Measurements from ENCODE around the gene BRD3OS.
"Not testable (repeated sequence)": the region's sequence is repeated elsewhere in the genome, so short reads cannot be mapped to it uniquely, and the experiment has no call there.

BRD3OS gene

GRCh38 chr9:134024828-134025605 is at the start of gene BRD3OS:
Gene BRD3OS, plus strand, starts transcription at chr9:134025481. Its CDS starts 1,267 bp downstream, at chr9:134026748.
- DNase-seq, result peak; percentile 92

- DNase-seq, result no peak
Measured at GRCh38 chr9:133975511-133975910, 49.8 kb upstream of the BRD3OS start.

- no peak for DNase-seq
Measured at GRCh38 chr9:133976191-133976861, 49.0 kb upstream of the BRD3OS start.

GRCh38 chr9:133976887-133977286 is 48.4 kb upstream of the BRD3OS start:
- no peak for DNase-seq

- DNase-seq, result no peak
Measured at GRCh38 chr9:133977421-133978201, 47.7 kb upstream of the BRD3OS start.

- no peak for DNase-seq
Measured at GRCh38 chr9:133978226-133978898, 46.9 kb upstream of the BRD3OS start.

GRCh38 chr9:133978899-133979272 is 46.4 kb upstream of the BRD3OS start:
- DNase-seq, result no peak

- DNase-seq, result no peak
Measured at GRCh38 chr9:133979273-133979920, 45.9 kb upstream of the BRD3OS start.

GRCh38 chr9:133979921-133980863 is 45.1 kb upstream of the BRD3OS start:
- DNase-seq, result no peak

GRCh38 chr9:133980864-133981588 is 44.3 kb upstream of the BRD3OS start:
- no peak for DNase-seq

- DNase-seq, result no peak
Measured at GRCh38 chr9:133981589-133981957, 43.7 kb upstream of the BRD3OS start.

- no peak for DNase-seq
Measured at GRCh38 chr9:133981958-133982681, 43.2 kb upstream of the BRD3OS start.

GRCh38 chr9:133982971-133983720 is 42.1 kb upstream of the BRD3OS start:
- no peak for DNase-seq

- no peak for DNase-seq
Measured at GRCh38 chr9:133986061-133986460, 39.2 kb upstream of the BRD3OS start.

GRCh38 chr9:133986774-133987445 is 38.4 kb upstream of the BRD3OS start:
- DNase-seq, result no peak

- no peak for DNase-seq
Measured at GRCh38 chr9:133987446-133987788, 37.9 kb upstream of the BRD3OS start.

- no peak for DNase-seq
Measured at GRCh38 chr9:133987946-133988665, 37.2 kb upstream of the BRD3OS start.

GRCh38 chr9:133988771-133989170 is 36.5 kb upstream of the BRD3OS start:
- DNase-seq, result not testable (repeated sequence)

All from stimulated activated CD4-positive, alpha-beta T cell treated with anti-CD3 and anti-CD28 coated beads, Interleukin-4, amount 100 ng/mL, for 24 hours (primary cell).